Tibial nerve (tissue), 4 donors: ENCODE data around the gene MYBBP1A.

Source experiments
- EP300 ChIP-seq, 2 donors: sonication (generic); formaldehyde crosslinking; IDR thresholded peaks; one replicate each; pipeline ENCODE4 v1.6.1; 2017; ENCODE audit warnings: antibody characterized with exemption in 2 of 2, mild to moderate bottlenecking in 1 of 2
- POLR2A ChIP-seq, 2 donors: fragments of 450-650 bp; IDR thresholded peaks; one replicate each; pipeline ENCODE4 v1.6.1; 2017; ENCODE audit warnings: antibody characterized with exemption in 2 of 2, mild to moderate bottlenecking in 2 of 2, moderate library complexity in 2 of 2
- TF ChIP-seq, protein P1 (sequence below), 5 experiments: fragments of 200-600 bp in 3 of 5; fragments of 450-650 bp in 2 of 5; sonication (generic) in 3 of 5; IDR thresholded peaks; one replicate each; pipeline ENCODE4 v1.5.1; 2016 to 2019; ENCODE audit warnings: antibody characterized with exemption in 5 of 5, mild to moderate bottlenecking in 3 of 5, moderate library complexity in 2 of 5

DNA sequence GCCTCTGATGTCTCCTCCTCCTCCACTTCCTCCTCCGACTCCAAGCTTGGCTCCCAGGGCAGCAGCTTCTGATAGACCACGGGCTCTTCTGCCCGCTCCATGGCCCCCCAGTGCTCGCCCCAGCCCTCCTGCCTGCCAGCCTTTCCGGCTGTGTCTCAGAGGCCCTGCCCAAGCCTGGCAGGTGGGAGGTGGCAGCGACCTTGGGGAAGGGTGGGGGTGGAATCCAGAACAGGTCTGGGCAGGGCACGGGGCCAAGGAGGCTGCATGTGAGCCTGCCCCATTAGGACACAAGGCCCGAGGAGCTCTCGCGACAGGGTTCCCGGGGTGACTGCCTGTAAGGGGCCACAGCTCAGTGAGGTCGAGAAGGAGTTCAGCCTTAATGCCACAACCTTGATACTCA lies 5.2 kb upstream of the MYBBP1A start, which contains the start of gene GGT6:
- TF ChIP-seq, protein P1, sequence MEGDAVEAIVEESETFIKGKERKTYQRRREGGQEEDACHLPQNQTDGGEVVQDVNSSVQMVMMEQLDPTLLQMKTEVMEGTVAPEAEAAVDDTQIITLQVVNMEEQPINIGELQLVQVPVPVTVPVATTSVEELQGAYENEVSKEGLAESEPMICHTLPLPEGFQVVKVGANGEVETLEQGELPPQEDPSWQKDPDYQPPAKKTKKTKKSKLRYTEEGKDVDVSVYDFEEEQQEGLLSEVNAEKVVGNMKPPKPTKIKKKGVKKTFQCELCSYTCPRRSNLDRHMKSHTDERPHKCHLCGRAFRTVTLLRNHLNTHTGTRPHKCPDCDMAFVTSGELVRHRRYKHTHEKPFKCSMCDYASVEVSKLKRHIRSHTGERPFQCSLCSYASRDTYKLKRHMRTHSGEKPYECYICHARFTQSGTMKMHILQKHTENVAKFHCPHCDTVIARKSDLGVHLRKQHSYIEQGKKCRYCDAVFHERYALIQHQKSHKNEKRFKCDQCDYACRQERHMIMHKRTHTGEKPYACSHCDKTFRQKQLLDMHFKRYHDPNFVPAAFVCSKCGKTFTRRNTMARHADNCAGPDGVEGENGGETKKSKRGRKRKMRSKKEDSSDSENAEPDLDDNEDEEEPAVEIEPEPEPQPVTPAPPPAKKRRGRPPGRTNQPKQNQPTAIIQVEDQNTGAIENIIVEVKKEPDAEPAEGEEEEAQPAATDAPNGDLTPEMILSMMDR (IDR thresholded peaks at IDR 0.05), result no peak
- TF ChIP-seq POLR2A (IDR thresholded peaks at IDR 0.05) (no peak), EP300 (IDR thresholded peaks at IDR 0.05) (no peak)
